Mesenchymal stem cell (in vitro differentiated cells and primary cell): ENCODE measurements around the gene CDCA3.

Experiments used
- DNase-seq: peaks from one replicate; pipeline ENCODE4 v3.0.0-alpha.2; 2013
- H2AFZ ChIP-seq: one replicate; pipeline ENCODE4 v1.6.1; 2013; ENCODE audit warnings: low read depth, mild to moderate bottlenecking, control low read depth, inconsistent platforms, low read length, moderate library complexity
- H2AK5ac ChIP-seq: 2 replicates; pipeline ENCODE4 v1.6.1; 2013; ENCODE audit warnings: low read length, moderate library complexity, mild to moderate bottlenecking, inconsistent platforms; ENCODE audit not compliant: severe bottlenecking
- H2BK120ac ChIP-seq: one replicate; pipeline ENCODE4 v1.6.1; 2013; ENCODE audit warnings: low read depth, mild to moderate bottlenecking, inconsistent platforms, low read length, moderate library complexity
- H2BK12ac ChIP-seq, 2 experiments: one replicate each; pipeline ENCODE4 v1.6.1; 2013; ENCODE audit warnings: inconsistent platforms in 2 of 2, low read length in 2 of 2, mild to moderate bottlenecking in 2 of 2, moderate library complexity in 2 of 2, control low read depth in 1 of 2
- H2BK15ac ChIP-seq: one replicate; pipeline ENCODE4 v1.6.1; 2013; ENCODE audit warnings: mild to moderate bottlenecking, low read depth, inconsistent platforms; ENCODE audit not compliant: poor library complexity, severe bottlenecking
- H2BK5ac ChIP-seq: 2 replicates; pipeline ENCODE4 v1.6.1; 2013; ENCODE audit warnings: low read depth, mild to moderate bottlenecking, low read length, control low read depth, inconsistent platforms; ENCODE audit not compliant: poor library complexity, severe bottlenecking
- H3K14ac ChIP-seq, 2 experiments: one replicate each; pipeline ENCODE4 v1.6.1; 2013; ENCODE audit warnings: inconsistent platforms in 2 of 2, low read length in 2 of 2, control low read depth in 1 of 2, mild to moderate bottlenecking in 1 of 2, moderate library complexity in 1 of 2
- H3K18ac ChIP-seq, 2 experiments: one replicate each; pipeline ENCODE4 v1.6.1; 2013; ENCODE audit warnings: inconsistent platforms in 2 of 2, low read length in 2 of 2, control low read depth in 1 of 2, low read depth in 1 of 2, mild to moderate bottlenecking in 1 of 2
- H3K23ac ChIP-seq, 2 experiments: one replicate each; pipeline ENCODE4 v1.6.1; 2013; ENCODE audit warnings: inconsistent platforms in 2 of 2, low read length in 2 of 2, mild to moderate bottlenecking in 2 of 2, moderate library complexity in 2 of 2, control low read depth in 1 of 2
- H3K27ac ChIP-seq: 2 replicates; pipeline ENCODE4 v1.5.1; 2013; ENCODE audit warnings: mild to moderate bottlenecking, moderate library complexity, low read length, control low read depth, inconsistent platforms; ENCODE audit not compliant: poor library complexity, severe bottlenecking
- H3K27me3 ChIP-seq, 2 experiments: 2 replicates each; pipeline versions ENCODE4 v1.6.1 to v1.7.0; 2013; ENCODE audit warnings: low read length in 2 of 2, mild to moderate bottlenecking in 2 of 2, moderate library complexity in 2 of 2, control low read depth in 1 of 2, inconsistent platforms in 1 of 2; ENCODE audit not compliant: control insufficient read depth in 1 of 2, insufficient read depth in 1 of 2
- H3K36me3 ChIP-seq, 2 experiments: 2 replicates each; pipeline versions ENCODE4 v1.6.1 to v1.7.0; 2013; ENCODE audit warnings: low read length in 2 of 2, control low read depth in 1 of 2, inconsistent platforms in 1 of 2, low read depth in 1 of 2, mild to moderate bottlenecking in 1 of 2; ENCODE audit not compliant: insufficient read depth in 2 of 2, control insufficient read depth in 1 of 2
- H3K4ac ChIP-seq, 2 experiments: one replicate each; pipeline ENCODE4 v1.6.1; 2013; ENCODE audit warnings: inconsistent platforms in 2 of 2, low read length in 2 of 2, mild to moderate bottlenecking in 2 of 2, moderate library complexity in 2 of 2, control low read depth in 1 of 2, low read depth in 1 of 2
- H3K4me1 ChIP-seq: 2 replicates; pipeline ENCODE4 v1.6.1; 2013; ENCODE audit warnings: low read depth, low read length, control low read depth; ENCODE audit not compliant: control insufficient read depth, insufficient read depth
- H3K4me2 ChIP-seq: 2 replicates; pipeline ENCODE4 v1.6.1; 2013; ENCODE audit warnings: low read length, mild to moderate bottlenecking, inconsistent platforms; ENCODE audit not compliant: poor library complexity, severe bottlenecking
- H3K4me3 ChIP-seq, 2 experiments: 2 replicates each; pipeline versions ENCODE4 v1.5.1 to v1.7.0; 2013; ENCODE audit warnings: low read length in 2 of 2, mild to moderate bottlenecking in 2 of 2, control low read depth in 1 of 2, low read depth in 1 of 2; ENCODE audit not compliant: insufficient read depth in 1 of 2
- H3K79me1 ChIP-seq: replicated peaks from 2 replicates; pipeline ENCODE4 v1.6.1; 2013; ENCODE audit warnings: mild to moderate bottlenecking, control low read depth, low read length, inconsistent platforms; ENCODE audit not compliant: poor library complexity, severe bottlenecking
- H3K9ac ChIP-seq: 2 replicates; pipeline ENCODE4 v1.7.0; 2013; ENCODE audit warnings: mild to moderate bottlenecking, low read length, moderate library complexity
- H3K9me3 ChIP-seq: 2 replicates; pipeline ENCODE4 v1.7.0; 2013; ENCODE audit warnings: mild to moderate bottlenecking, low read length; ENCODE audit not compliant: control insufficient read depth
- H4K8ac ChIP-seq: one replicate; pipeline ENCODE4 v1.6.1; 2013; ENCODE audit warnings: inconsistent platforms, mild to moderate bottlenecking, low read length, moderate library complexity
- H4K91ac ChIP-seq: one replicate; pipeline ENCODE4 v1.6.1; 2013; ENCODE audit warnings: mild to moderate bottlenecking, low read length, inconsistent platforms
- WGBS: methylation state at CpG from one replicate; pipeline ENCODE4 v1.1.7; 2013; ENCODE audit warnings: mixed read lengths; 5-methylcytosine and 5-hydroxymethylcytosine counted together

The CDCA3 gene

DNA sequence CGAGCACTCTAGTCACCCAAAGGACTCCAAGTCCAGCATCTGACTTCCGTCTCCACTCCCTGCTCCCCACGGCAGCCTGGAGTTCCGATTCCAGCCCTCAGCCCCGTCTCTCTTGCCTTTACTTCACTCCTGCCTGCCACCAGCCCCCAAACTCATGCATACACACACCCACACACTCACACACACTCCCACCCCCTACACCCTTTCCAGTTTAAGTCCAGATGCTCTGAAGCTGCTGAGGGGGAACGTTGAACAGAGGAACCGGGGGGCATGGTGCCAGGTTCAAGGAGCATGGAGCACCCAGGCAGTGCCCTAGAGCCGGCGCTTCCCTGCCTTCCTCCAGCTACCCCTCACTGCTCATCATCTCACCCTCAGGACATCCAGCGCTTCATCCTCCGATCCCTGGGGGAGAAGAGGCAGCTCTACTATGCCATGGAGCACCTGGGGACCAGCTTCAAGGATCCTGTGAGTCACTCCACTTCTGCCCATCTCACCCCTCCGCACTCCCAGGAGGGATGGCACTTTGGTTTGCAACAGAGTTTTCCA is 19.6 kb downstream of the CDCA3 start:
- H2BK5ac ChIP-seq: no peak overlapping the region
- H2AK5ac ChIP-seq: no peak overlapping the region
- no peak overlapping the region for H3K27ac ChIP-seq
- H3K4ac ChIP-seq: no peak overlapping the region
- no peak overlapping the region for H3K9ac ChIP-seq
- no peak overlapping the region for H2BK12ac ChIP-seq
- H4K8ac ChIP-seq: no peak overlapping the region
- H3K4me1 ChIP-seq: peaks cover 24% of the 10 kb centered on the region
- peaks cover 43 to 51% of the 10 kb centered on the region in 2 experiments for H3K36me3 ChIP-seq
- WGBS: 96% methylated on average over 12 of the region's 12 CpGs
- no peak overlapping the region for H3K4me2 ChIP-seq
- H2BK15ac ChIP-seq: no peak overlapping the region
- H4K91ac ChIP-seq: no peak overlapping the region
- H3K4me3 ChIP-seq: no peak overlapping the region
- no peak overlapping the region for H3K14ac ChIP-seq
- no peak overlapping the region for H2AFZ ChIP-seq
- no peak overlapping the region for H3K18ac ChIP-seq
- no peaks in the 10 kb centered on the region for H3K27me3 ChIP-seq
- no peak for DNase-seq
- no peaks in the 10 kb centered on the region for H3K9me3 ChIP-seq
- H3K23ac ChIP-seq: no peak overlapping the region
- no peak overlapping the region for H2BK120ac ChIP-seq
- H3K79me1 ChIP-seq: peaks cover 35% of the 10 kb centered on the region

DNA sequence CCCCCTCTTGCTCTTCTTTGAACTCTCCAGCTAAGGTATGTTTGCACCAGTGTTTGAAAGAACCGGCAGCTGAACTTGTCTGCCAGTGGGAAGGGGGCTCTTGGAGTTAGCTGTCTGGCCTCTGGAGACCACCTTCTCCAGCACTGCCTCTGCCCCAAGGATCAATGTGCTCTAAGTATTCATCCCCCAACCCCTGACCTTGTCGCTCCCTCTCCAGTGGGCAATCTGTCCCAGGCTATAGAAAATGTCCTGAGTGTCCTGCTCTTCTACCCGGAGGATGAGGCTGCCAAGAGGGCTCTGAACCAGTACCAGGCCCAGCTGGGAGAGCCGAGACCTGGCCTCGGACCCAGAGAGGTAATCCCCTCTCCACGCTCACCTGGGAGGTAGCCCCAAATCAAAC is 20.1 kb downstream of the CDCA3 start:
- Histone ChIP-seq H3K14ac (no peak overlapping the region), H2BK120ac (no peak overlapping the region), H2BK12ac (no peak overlapping the region), H3K27me3 (no peaks in the 10 kb centered on the region), H2AK5ac (no peak overlapping the region), H3K9me3 (no peaks in the 10 kb centered on the region), H3K4me1 (peaks cover 24% of the 10 kb centered on the region), H2BK15ac (no peak overlapping the region), H2AFZ (no peak overlapping the region), H4K91ac (no peak overlapping the region), H3K36me3 (peaks cover 44 to 46% of the 10 kb centered on the region in 2 experiments), H3K23ac (no peak overlapping the region), H3K9ac (no peak overlapping the region), H4K8ac (no peak overlapping the region), H3K27ac (no peak overlapping the region), H2BK5ac (no peak overlapping the region), H3K4me2 (no peak overlapping the region), H3K4me3 (no peak overlapping the region), H3K4ac (no peak overlapping the region), H3K18ac (no peak overlapping the region), H3K79me1 (peaks cover 37% of the 10 kb centered on the region)
- 97% methylated on average over 6 of the region's 6 CpGs for WGBS
- DNase-seq: no peak

GRCh38 chr12:6830286-6830890 is 20.7 kb downstream of the CDCA3 start:
- 84% methylated on average over 11 of the region's 11 CpGs for WGBS
- H3K4me1 ChIP-seq: peaks cover 25% of the 10 kb centered on the region
- H3K36me3 ChIP-seq: peaks cover 41 to 44% of the 10 kb centered on the region in 2 experiments

DNA sequence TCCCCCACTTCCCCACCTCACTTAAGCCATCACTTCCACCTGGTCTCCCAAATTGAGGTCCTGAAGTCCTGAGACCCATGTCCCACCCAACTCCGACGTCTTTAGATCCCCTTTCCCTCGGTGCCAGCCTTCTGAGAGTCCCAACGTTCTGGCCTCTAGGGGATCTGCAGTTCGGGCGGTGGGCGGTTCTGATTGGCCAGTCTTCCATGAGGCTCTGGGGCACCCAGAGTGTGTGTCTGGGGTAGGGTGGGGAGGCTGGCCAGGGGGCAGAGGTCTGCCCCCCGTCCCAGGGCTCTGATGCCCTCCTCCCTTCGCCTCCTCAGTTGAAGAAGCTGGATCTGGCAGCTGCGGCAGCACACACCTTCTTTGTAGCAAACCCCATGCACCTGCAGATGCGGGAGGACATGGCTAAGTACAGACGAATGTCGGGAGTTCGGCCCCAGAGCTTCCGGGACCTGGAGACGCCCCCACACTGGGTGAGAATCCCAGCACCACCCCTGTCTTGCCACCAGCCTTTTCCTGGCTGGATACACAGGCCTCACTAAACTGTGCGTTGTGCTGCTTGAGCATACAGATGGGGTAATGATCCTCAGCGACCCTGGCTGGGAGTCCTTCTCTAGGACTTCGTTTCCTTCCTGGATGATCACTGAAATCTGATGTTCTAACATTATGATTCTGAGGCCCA is 21.4 kb downstream of the CDCA3 start:
- H3K4ac ChIP-seq: peak overlapping the region in 1 of 2 experiments; percentile 97
- H2BK12ac ChIP-seq: no peak overlapping the region
- H3K27me3 ChIP-seq: no peaks in the 10 kb centered on the region
- H2AFZ ChIP-seq: no peak overlapping the region
- peak overlapping the region; percentile 92 to 93 for H3K4me3 ChIP-seq
- peak overlapping the region; percentile 7 for H4K8ac ChIP-seq
- H3K9ac ChIP-seq: peak overlapping the region; percentile 98
- peak overlapping the region; percentile 72 for H3K4me2 ChIP-seq
- no peak overlapping the region for H2BK120ac ChIP-seq
- H4K91ac ChIP-seq: peak overlapping the region; percentile 46
- H2BK15ac ChIP-seq: no peak overlapping the region
- peaks cover 36 to 41% of the 10 kb centered on the region in 2 experiments for H3K36me3 ChIP-seq
- peaks cover 37% of the 10 kb centered on the region for H3K79me1 ChIP-seq
- H3K14ac ChIP-seq: peak overlapping the region in 1 of 2 experiments; percentile 74
- peak overlapping the region in 1 of 2 experiments; percentile 97 for H3K18ac ChIP-seq
- H3K23ac ChIP-seq: no peak overlapping the region
- no peak overlapping the region for H2BK5ac ChIP-seq
- peak; percentile 77 for DNase-seq
- peaks cover 32% of the 10 kb centered on the region for H3K4me1 ChIP-seq
- H3K9me3 ChIP-seq: no peaks in the 10 kb centered on the region
- 29% methylated on average over 19 of the region's 19 CpGs for WGBS
- peak overlapping the region; percentile 81 for H3K27ac ChIP-seq
- H2AK5ac ChIP-seq: peak overlapping the region; percentile 7

More at GRCh38 chr12:6830286-6830890, 20.7 kb downstream of the CDCA3 start:
- H3K23ac ChIP-seq: no peak overlapping the region
- H3K4me3 ChIP-seq: peak overlapping the region in 1 of 2 experiments; percentile 93
- H2BK15ac ChIP-seq: no peak overlapping the region
- peak overlapping the region; percentile 20 for H4K91ac ChIP-seq
- H3K9ac ChIP-seq: peak overlapping the region; percentile 98
- no peaks in the 10 kb centered on the region for H3K27me3 ChIP-seq
- peak overlapping the region; percentile 72 for H3K4me2 ChIP-seq
- no peaks in the 10 kb centered on the region for H3K9me3 ChIP-seq
- H2AFZ ChIP-seq: no peak overlapping the region
- no peak overlapping the region for H4K8ac ChIP-seq
- H3K18ac ChIP-seq: no peak overlapping the region
- H3K79me1 ChIP-seq: peaks cover 37% of the 10 kb centered on the region
- H2BK120ac ChIP-seq: no peak overlapping the region
- no peak overlapping the region for H3K27ac ChIP-seq
- no peak for DNase-seq
- no peak overlapping the region for H2BK12ac ChIP-seq
- H3K14ac ChIP-seq: no peak overlapping the region
- H2BK5ac ChIP-seq: no peak overlapping the region
- peak overlapping the region; percentile 7 for H2AK5ac ChIP-seq
- H3K4ac ChIP-seq: peak overlapping the region in 1 of 2 experiments; percentile 3
